Gastroesophageal sphincter (tissue), 3 donors: Measurements from ENCODE around the gene GLOD5.

ENCODE experiments used
- POLR2A ChIP-seq, 2 donors: fragments of 450-650 bp; IDR thresholded peaks; one replicate each; pipeline ENCODE4 v1.6.1; 2017; ENCODE audit warnings: antibody characterized with exemption in 2 of 2, mild to moderate bottlenecking in 2 of 2, moderate library complexity in 1 of 2
- POLR2AphosphoS5 ChIP-seq: sonication (generic); formaldehyde crosslinking; IDR thresholded peaks from one replicate; pipeline ENCODE4 v1.6.1; 2017; ENCODE audit warnings: antibody characterized with exemption
- TF ChIP-seq, protein P1 (sequence below), 4 experiments: fragments of 200-600 bp in 2 of 4; fragments of 450-650 bp in 2 of 4; sonication (generic) in 1 of 4; IDR thresholded peaks; one replicate each; pipeline ENCODE4 v1.5.1; 2017 to 2019; ENCODE audit warnings: antibody characterized with exemption in 4 of 4, mild to moderate bottlenecking in 2 of 4, moderate library complexity in 2 of 4

DNA sequence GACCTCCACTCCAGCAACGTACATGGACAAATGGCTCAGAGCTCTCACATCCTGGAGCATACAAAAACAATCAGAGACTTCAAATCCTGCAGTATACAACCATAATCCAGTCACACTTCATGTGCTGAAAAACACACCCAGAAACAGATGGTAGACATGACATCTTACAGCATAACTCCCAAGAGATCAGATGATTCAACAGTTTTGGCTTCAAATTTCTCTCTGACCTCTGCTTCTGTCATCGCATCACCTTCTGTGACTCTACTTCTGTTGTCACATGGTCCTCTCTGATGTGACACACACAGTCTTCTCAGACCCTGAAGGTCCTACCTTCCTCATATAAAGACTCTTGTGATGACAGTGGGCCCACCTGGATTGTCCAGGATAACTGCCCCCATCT lies 46.5 kb upstream of the GLOD5 start:
- TF ChIP-seq, protein P1, sequence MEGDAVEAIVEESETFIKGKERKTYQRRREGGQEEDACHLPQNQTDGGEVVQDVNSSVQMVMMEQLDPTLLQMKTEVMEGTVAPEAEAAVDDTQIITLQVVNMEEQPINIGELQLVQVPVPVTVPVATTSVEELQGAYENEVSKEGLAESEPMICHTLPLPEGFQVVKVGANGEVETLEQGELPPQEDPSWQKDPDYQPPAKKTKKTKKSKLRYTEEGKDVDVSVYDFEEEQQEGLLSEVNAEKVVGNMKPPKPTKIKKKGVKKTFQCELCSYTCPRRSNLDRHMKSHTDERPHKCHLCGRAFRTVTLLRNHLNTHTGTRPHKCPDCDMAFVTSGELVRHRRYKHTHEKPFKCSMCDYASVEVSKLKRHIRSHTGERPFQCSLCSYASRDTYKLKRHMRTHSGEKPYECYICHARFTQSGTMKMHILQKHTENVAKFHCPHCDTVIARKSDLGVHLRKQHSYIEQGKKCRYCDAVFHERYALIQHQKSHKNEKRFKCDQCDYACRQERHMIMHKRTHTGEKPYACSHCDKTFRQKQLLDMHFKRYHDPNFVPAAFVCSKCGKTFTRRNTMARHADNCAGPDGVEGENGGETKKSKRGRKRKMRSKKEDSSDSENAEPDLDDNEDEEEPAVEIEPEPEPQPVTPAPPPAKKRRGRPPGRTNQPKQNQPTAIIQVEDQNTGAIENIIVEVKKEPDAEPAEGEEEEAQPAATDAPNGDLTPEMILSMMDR (IDR thresholded peaks at IDR 0.05) = no peak
- TF ChIP-seq POLR2AphosphoS5 (no peak), POLR2A (IDR thresholded peaks at IDR 0.05) (no peak)
